IMR-90 (cell line): ENCODE data around the gene FAHD2A. TPM values are rescaled to one million over a fixed set of nuclear protein-coding genes. Genes with fewer than 3 reads are reported as not detected.
A peak's percentile ranks its signal among the peaks of the same experiment; 100 is the strongest.
"Not testable (repeated sequence)": the region's sequence is repeated elsewhere in the genome, so short reads cannot be mapped to it uniquely, and the experiment has no call there.

Experiments used
- ATAC-seq: fragments of 200-7000 bp; cut with Tn5 transposase; 2 replicates; pipeline ENCODE4 v1.9.1; 2020; ENCODE audit warnings: low read depth, mild to moderate bottlenecking, moderate library complexity
- BruUV-seq: library from RNA; stranded (reverse); fragments of 400-500 nt; replicated peaks from 2 replicates; lab custom pipeline; 2021; lab: Mats Ljungman, UMichigan
- CTCF ChIA-PET: fragments of 300-600 bp; formaldehyde crosslinking; extraction: SDS; loops from one replicate; lab custom pipeline; 2021; ENCODE audit warnings: antibody characterized with exemption; lab: Yijun Ruan, JAX
- POLR2A ChIA-PET: fragments of 300-600 bp; sonication (Branson Sonifier 250); formaldehyde crosslinking; loops from one replicate; lab custom pipeline; 2022; ENCODE audit warnings: antibody characterized with exemption; ENCODE audit not compliant: unreplicated experiment; lab: Charles Lee
- DNase-seq: peaks from one replicate; pipeline ENCODE4 v3.0.0; 2013
- H2AFZ ChIP-seq: replicated peaks from 2 replicates; pipeline ENCODE3; 2013; ENCODE audit warnings: low read length, mild to moderate bottlenecking; ENCODE audit not compliant: poor library complexity
- H2AK5ac ChIP-seq: 2 replicates; pipeline ENCODE4 v1.6.1; 2013; ENCODE audit warnings: low read depth, low read length, inconsistent platforms
- H2AK9ac ChIP-seq: replicated peaks from 2 replicates; pipeline ENCODE3; 2013; ENCODE audit warnings: mild to moderate bottlenecking, low read depth, low read length, moderate library complexity; ENCODE audit not compliant: poor library complexity
- H2BK120ac ChIP-seq: 2 replicates; pipeline ENCODE4 v1.6.1; 2013; ENCODE audit warnings: low read depth, low read length, inconsistent platforms
- H2BK15ac ChIP-seq: 3 replicates; pipeline ENCODE4 v1.6.1; 2013; ENCODE audit warnings: low read depth, low read length, inconsistent platforms
- H2BK20ac ChIP-seq: 2 replicates; pipeline ENCODE4 v1.6.1; 2013; ENCODE audit warnings: low read depth, mild to moderate bottlenecking, inconsistent platforms, low read length, moderate library complexity
- H2BK5ac ChIP-seq: 2 replicates; pipeline ENCODE4 v1.6.1; 2013; ENCODE audit warnings: mild to moderate bottlenecking, low read depth, low read length, inconsistent platforms; ENCODE audit not compliant: poor library complexity, severe bottlenecking
- H3K14ac ChIP-seq: replicated peaks from 2 replicates; pipeline ENCODE4 v1.6.1; 2013; ENCODE audit warnings: low read depth, low read length, inconsistent platforms
- H3K18ac ChIP-seq: 2 replicates; pipeline ENCODE4 v1.6.1; 2013; ENCODE audit warnings: low read depth, low read length, control low read depth
- H3K23ac ChIP-seq: 2 replicates; pipeline ENCODE4 v1.6.1; 2013; ENCODE audit warnings: low read depth, low read length, inconsistent platforms
- H3K27ac ChIP-seq: 2 replicates; pipeline ENCODE4 v1.5.1; 2013; ENCODE audit warnings: mild to moderate bottlenecking, control low read depth, low read length; ENCODE audit not compliant: insufficient read depth
- H3K27me3 ChIP-seq: 2 replicates; pipeline ENCODE4 v1.6.1; 2013; ENCODE audit warnings: low read length; ENCODE audit not compliant: control insufficient read depth, insufficient read depth
- H3K36me3 ChIP-seq: 2 replicates; pipeline ENCODE4 v1.6.1; 2013; ENCODE audit warnings: low read length, mixed read lengths; ENCODE audit not compliant: control insufficient read depth, insufficient read depth
- H3K4ac ChIP-seq: 2 replicates; pipeline ENCODE4 v1.6.1; 2013; ENCODE audit warnings: low read depth, low read length, inconsistent platforms
- H3K4me1 ChIP-seq: 2 replicates; pipeline ENCODE4 v1.6.1; 2013; ENCODE audit warnings: low read length, mixed read lengths; ENCODE audit not compliant: control insufficient read depth, insufficient read depth
- H3K4me2 ChIP-seq: 2 replicates; pipeline ENCODE4 v1.6.1; 2013; ENCODE audit warnings: low read depth, mild to moderate bottlenecking, control low read depth, low read length, moderate library complexity
- H3K4me3 ChIP-seq: 2 replicates; pipeline ENCODE4 v1.5.1; 2013; ENCODE audit warnings: low read depth, mild to moderate bottlenecking, control low read depth, low read length, moderate library complexity; ENCODE audit not compliant: insufficient read depth
- H3K56ac ChIP-seq: 2 replicates; pipeline ENCODE4 v1.6.1; 2013; ENCODE audit warnings: low read length, inconsistent platforms; ENCODE audit not compliant: insufficient read depth; ENCODE audit errors: extremely low read depth
- H3K79me1 ChIP-seq, 2 experiments: 2 replicates each; pipeline ENCODE4 v1.6.1; 2013; ENCODE audit warnings: low read length in 2 of 2, inconsistent platforms in 1 of 2, low read depth in 1 of 2
- H3K9ac ChIP-seq: 2 replicates; pipeline ENCODE4 v1.6.1; 2013; ENCODE audit warnings: low read depth, low read length, control low read depth
- H3K9me1 ChIP-seq: 2 replicates; pipeline ENCODE4 v1.6.1; 2013; ENCODE audit warnings: low read length, inconsistent platforms; ENCODE audit not compliant: insufficient read depth
- H3K9me3 ChIP-seq: 2 replicates; pipeline ENCODE4 v1.6.1; 2013; ENCODE audit warnings: low read length; ENCODE audit not compliant: control insufficient read depth, insufficient read depth
- H4K20me1 ChIP-seq: 2 replicates; pipeline ENCODE4 v1.6.1; 2013; ENCODE audit warnings: low read length, inconsistent platforms; ENCODE audit not compliant: insufficient read depth
- H4K5ac ChIP-seq: 2 replicates; pipeline ENCODE4 v1.6.1; 2013; ENCODE audit warnings: mild to moderate bottlenecking, low read depth, low read length, control low read depth
- H4K8ac ChIP-seq, 2 experiments: 2 replicates each; pipeline ENCODE4 v1.6.1; 2013; ENCODE audit warnings: low read depth in 2 of 2, low read length in 2 of 2, control low read depth in 1 of 2, inconsistent platforms in 1 of 2
- H4K91ac ChIP-seq: 2 replicates; pipeline ENCODE4 v1.6.1; 2013; ENCODE audit warnings: low read depth, low read length, inconsistent platforms; ENCODE audit not compliant: insufficient read depth
- POLR2A ChIP-seq: IDR thresholded peaks from 2 replicates; pipeline ENCODE4 v1.6.1; 2012; ENCODE audit warnings: mild to moderate bottlenecking, low read depth, low read length
- RAD21 ChIP-seq: IDR thresholded peaks from 2 replicates; pipeline ENCODE4 v1.6.1; 2012; ENCODE audit warnings: low read length, improper control_type of control experiment
- SMC3 ChIP-seq: fragments of 150-350 bp; IDR thresholded peaks from 2 replicates; pipeline ENCODE4 v1.6.1; 2016; ENCODE audit warnings: low read depth, mild to moderate bottlenecking, antibody characterized with exemption, low read length, moderate library complexity
- WGBS, 2 experiments: methylation state at CpG; one replicate each; pipeline versions ENCODE4 v1.1.5 to v1.1.7; 2013; ENCODE audit warnings: missing lambda C conversion rate in 2 of 2; ENCODE audit not compliant: insufficient read length in 1 of 2; ENCODE audit errors: extremely low coverage in 2 of 2; 5-methylcytosine and 5-hydroxymethylcytosine counted together
- dilution Hi-C: fragments of 300-500 bp; cut with HindIII; formaldehyde crosslinking; loops from one replicate; pipeline ENCODE4 v1.14.3; 2018; ENCODE audit warnings: low sequenced_read_pairs; ENCODE audit not compliant: unreplicated experiment
- in situ Hi-C: fragments of 300-500 bp; cut with MboI; formaldehyde crosslinking; loops from 3 replicates; pipeline ENCODE4 v1.14.3; 2019; ENCODE audit warnings: low sequenced_read_pairs, inconsistent platforms, mixed read lengths
- intact Hi-C: fragments of 100-400 bp; cut with micrococcal nuclease; formaldehyde crosslinking; loops from 2 replicates; pipeline ENCODE4 v1.10.0; 2022
- polyA plus RNA-seq, 3 experiments: library from polyadenylated mRNA; depleted of rRNA; stranded (reverse); fragments of >200 nt; gene quantifications; 2 replicates each; pipeline ENCODE4 v1.2.3, GENCODE V29; 2012; ENCODE audit warnings: low replicate concordance in 1 of 3
- total RNA-seq: library from RNA; depleted of rRNA; stranded (reverse); fragments of >200 nt; gene quantifications from 2 replicates; pipeline ENCODE4 v1.2.3, GENCODE V29; 2012
- TF ChIP-seq, protein P1 (sequence below): conservative IDR thresholded peaks from 2 replicates; pipeline ENCODE4 v1.5.1; 2012; ENCODE audit warnings: mild to moderate bottlenecking, low read depth, low read length, improper control_type of control experiment

The FAHD2A gene
- total and polyA plus RNA-seq, 2 of the 4 experiments (the other 2 are of a cell fraction), result 35.1 to 36.2 TPM

DNA sequence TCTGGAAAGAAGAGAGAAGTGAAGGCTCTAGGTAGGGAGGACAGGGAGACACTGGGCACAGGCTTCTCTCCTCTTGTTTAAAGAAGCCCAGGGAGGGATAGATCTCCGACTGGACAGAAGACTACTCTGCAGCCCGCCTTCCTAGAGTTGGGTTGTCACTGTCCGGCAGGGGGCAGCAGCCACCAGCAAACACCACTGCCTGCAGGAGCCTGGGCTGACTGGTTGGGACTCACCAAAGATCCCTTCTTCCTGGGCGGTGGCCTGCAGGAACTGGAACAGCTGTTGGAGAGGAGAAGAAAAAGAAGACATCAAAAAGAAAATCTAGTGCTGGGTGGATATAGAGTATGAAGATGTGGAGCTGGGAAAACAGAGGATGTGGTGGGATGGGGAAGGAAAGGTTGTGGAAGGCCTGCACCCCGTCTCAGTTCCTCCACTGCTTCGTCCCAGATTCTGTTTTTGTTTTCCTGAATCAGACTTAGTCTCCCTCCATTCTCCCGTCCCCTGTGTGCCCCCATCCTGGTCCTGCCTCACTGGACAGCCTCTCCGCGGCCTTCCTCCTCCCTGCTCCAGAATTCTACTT, 11.6 kb downstream of the FAHD2A start:
- DNase-seq, result peak; percentile 77
- H2AK9ac ChIP-seq, dilution Hi-C loops, in situ Hi-C loops, H3K27me3 ChIP-seq, H3K9me3 ChIP-seq, H4K8ac ChIP-seq, H2BK20ac ChIP-seq, H3K18ac ChIP-seq, H3K14ac ChIP-seq, H4K5ac ChIP-seq, H3K4ac ChIP-seq, BruUV-seq, H2BK15ac ChIP-seq, H4K20me1 ChIP-seq, H4K91ac ChIP-seq, H3K4me1 ChIP-seq, H3K56ac ChIP-seq, H3K79me1 ChIP-seq, H3K9ac ChIP-seq, H3K9me1 ChIP-seq, H3K4me2 ChIP-seq, POLR2A ChIA-PET, H3K36me3 ChIP-seq, CTCF ChIA-PET, H2AK5ac ChIP-seq, H3K27ac ChIP-seq, H3K23ac ChIP-seq, H3K4me3 ChIP-seq, H2AFZ ChIP-seq, H2BK5ac ChIP-seq: not testable (repeated sequence)
- ATAC-seq, result peak; percentile 98
- TF ChIP-seq, protein P1, sequence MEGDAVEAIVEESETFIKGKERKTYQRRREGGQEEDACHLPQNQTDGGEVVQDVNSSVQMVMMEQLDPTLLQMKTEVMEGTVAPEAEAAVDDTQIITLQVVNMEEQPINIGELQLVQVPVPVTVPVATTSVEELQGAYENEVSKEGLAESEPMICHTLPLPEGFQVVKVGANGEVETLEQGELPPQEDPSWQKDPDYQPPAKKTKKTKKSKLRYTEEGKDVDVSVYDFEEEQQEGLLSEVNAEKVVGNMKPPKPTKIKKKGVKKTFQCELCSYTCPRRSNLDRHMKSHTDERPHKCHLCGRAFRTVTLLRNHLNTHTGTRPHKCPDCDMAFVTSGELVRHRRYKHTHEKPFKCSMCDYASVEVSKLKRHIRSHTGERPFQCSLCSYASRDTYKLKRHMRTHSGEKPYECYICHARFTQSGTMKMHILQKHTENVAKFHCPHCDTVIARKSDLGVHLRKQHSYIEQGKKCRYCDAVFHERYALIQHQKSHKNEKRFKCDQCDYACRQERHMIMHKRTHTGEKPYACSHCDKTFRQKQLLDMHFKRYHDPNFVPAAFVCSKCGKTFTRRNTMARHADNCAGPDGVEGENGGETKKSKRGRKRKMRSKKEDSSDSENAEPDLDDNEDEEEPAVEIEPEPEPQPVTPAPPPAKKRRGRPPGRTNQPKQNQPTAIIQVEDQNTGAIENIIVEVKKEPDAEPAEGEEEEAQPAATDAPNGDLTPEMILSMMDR, result peak; percentile 78
- TF ChIP-seq RAD21 (peak; percentile 93), SMC3 (peak; percentile 95), POLR2A (peak; percentile 42; the same call in 1 of the 2 replicates)
- 0 out of 2 replicates have a peak overlapping the region, but pooled peaks have one; percentile 27 for H2BK120ac ChIP-seq
- intact Hi-C loops, result loop anchor here (1.0 kb wide), 1 partner anchor 315 kb away; no protein-coding TSS in a partner anchor
- no CpG with 5 or more reads among the region's 9 CpGs for WGBS, 2 experiments

DNA sequence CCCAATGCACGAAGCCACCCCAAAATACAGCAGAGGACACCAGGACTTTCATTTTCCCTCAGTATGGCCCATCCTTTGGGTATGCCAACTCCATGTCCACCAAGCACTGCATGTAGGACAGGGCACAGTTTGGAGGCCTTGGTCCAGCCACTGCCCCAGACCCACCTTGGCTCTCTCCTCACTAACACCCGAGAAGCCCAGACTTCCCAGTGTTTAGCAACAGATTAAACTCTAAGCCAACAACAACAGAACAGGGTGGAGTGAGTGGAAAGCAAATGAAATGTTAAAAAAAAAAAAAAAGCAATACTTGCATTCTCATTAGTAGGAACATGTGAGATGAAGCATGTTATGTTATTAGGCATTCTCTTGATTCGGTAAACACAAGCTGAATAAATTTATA, 12.6 kb downstream of the FAHD2A start:
- WGBS, 2 experiments, result no CpG with 5 or more reads among the region's 3 CpGs
- H3K9ac ChIP-seq, H2AK9ac ChIP-seq, H3K14ac ChIP-seq, H4K5ac ChIP-seq, BruUV-seq, DNase-seq, H2BK120ac ChIP-seq, in situ Hi-C loops, H4K20me1 ChIP-seq, H3K56ac ChIP-seq, H3K9me3 ChIP-seq, H3K36me3 ChIP-seq, H3K4me2 ChIP-seq, dilution Hi-C loops, H3K4ac ChIP-seq, H2BK20ac ChIP-seq, H3K9me1 ChIP-seq, H3K23ac ChIP-seq, ATAC-seq, H2AFZ ChIP-seq, POLR2A ChIA-PET, H3K27ac ChIP-seq, H2AK5ac ChIP-seq, H4K91ac ChIP-seq, H4K8ac ChIP-seq, H3K27me3 ChIP-seq, H3K4me3 ChIP-seq, intact Hi-C loops, H2BK5ac ChIP-seq, H3K4me1 ChIP-seq, H3K18ac ChIP-seq, H2BK15ac ChIP-seq, H3K79me1 ChIP-seq, CTCF ChIA-PET: not testable (repeated sequence)
